OCI-M2 (cell line): ENCODE data around the gene RNF40.
A peak's percentile ranks its signal among the peaks of the same experiment; 100 is the strongest.

Experiments used
- DNase-seq: peaks from one replicate; lab custom pipeline; 2025; ENCODE audit not compliant: unreplicated experiment; lab: John Stamatoyannopoulos, UW

Gene RNF40

GRCh38 chr16:30761427-30761927, 645 bp upstream of the RNF40 start:
- no peak for DNase-seq

GRCh38 chr16:30762991-30763725, 1.0 kb downstream of the RNF40 start:
- DNase-seq, result no peak

- no peak for DNase-seq
These were observed 2.0 kb downstream of the RNF40 start for GRCh38 chr16:30764086-30764485.

- no peak for DNase-seq
These were observed 2.8 kb downstream of the RNF40 start for GRCh38 chr16:30764816-30765465.

GRCh38 chr16:30766206-30766932, 4.2 kb downstream of the RNF40 start:
- DNase-seq, result no peak

- no peak for DNase-seq
These were observed 4.8 kb downstream of the RNF40 start for GRCh38 chr16:30766933-30767284.

GRCh38 chr16:30767767-30768465, 5.8 kb downstream of the RNF40 start:
- DNase-seq, result no peak

GRCh38 chr16:30768583-30769181, 6.6 kb downstream of the RNF40 start:
- no peak for DNase-seq

- no peak for DNase-seq
These were observed 7.4 kb downstream of the RNF40 start for GRCh38 chr16:30769379-30770089.

- DNase-seq, result no peak
These were observed 9.6 kb downstream of the RNF40 start for GRCh38 chr16:30771726-30772125.

GRCh38 chr16:30773826-30774225, 11.7 kb downstream of the RNF40 start:
- DNase-seq, result no peak

GRCh38 chr16:30774367-30775130, 12.4 kb downstream of the RNF40 start:
- no peak for DNase-seq

GRCh38 chr16:30775131-30775391, 12.9 kb downstream of the RNF40 start:
- DNase-seq, result no peak

- peak; percentile 45 for DNase-seq
These were observed 13.5 kb downstream of the RNF40 start for GRCh38 chr16:30775392-30776188.

- no peak for DNase-seq
These were observed 15.6 kb downstream of the RNF40 start for GRCh38 chr16:30777591-30778297.

GRCh38 chr16:30778549-30779244, 16.6 kb downstream of the RNF40 start:
- no peak for DNase-seq

GRCh38 chr16:30779596-30779995, 17.5 kb downstream of the RNF40 start:
- DNase-seq, result no peak

- no peak for DNase-seq
These were observed 17.9 kb downstream of the RNF40 start for GRCh38 chr16:30780021-30780420.
